ENCODE data around the gene UGDH. TPM values are rescaled to one million over a fixed set of nuclear protein-coding genes. Genes with fewer than 3 reads are reported as not detected.
"Not testable (repeated sequence)": the region's sequence is repeated elsewhere in the genome, so short reads cannot be mapped to it uniquely, and the experiment has no call there.

Gene UGDH
- total RNA-seq, 2 donors from 2014 or later = 21.8 to 39.5 TPM

DNA sequence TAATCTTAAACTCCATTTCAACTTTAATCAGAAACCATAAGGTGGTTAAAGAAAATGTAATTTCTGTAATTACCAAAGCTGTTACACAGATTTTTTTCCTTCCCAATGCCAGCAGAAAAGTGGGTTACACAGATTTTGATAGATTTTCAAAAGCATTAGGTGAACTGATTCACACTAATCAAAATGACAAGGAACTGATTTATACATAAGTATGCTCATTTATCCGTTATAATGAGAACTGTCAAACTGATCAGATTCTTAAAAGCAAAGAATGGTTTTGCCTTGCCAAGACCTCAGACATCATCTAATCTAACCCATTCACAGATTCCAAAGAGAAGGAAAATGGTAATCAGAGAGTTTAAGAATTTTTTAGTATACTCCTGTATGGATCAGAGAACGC is 5.2 kb downstream of the UGDH start:
- Mint-ChIP-seq H3K4me3 (no peak overlapping the region), H3K4me1 (ENCODE audit: low read depth in 2 of 2) (peaks cover 10 to 13% of the 10 kb centered on the region in 2 donors)

DNA sequence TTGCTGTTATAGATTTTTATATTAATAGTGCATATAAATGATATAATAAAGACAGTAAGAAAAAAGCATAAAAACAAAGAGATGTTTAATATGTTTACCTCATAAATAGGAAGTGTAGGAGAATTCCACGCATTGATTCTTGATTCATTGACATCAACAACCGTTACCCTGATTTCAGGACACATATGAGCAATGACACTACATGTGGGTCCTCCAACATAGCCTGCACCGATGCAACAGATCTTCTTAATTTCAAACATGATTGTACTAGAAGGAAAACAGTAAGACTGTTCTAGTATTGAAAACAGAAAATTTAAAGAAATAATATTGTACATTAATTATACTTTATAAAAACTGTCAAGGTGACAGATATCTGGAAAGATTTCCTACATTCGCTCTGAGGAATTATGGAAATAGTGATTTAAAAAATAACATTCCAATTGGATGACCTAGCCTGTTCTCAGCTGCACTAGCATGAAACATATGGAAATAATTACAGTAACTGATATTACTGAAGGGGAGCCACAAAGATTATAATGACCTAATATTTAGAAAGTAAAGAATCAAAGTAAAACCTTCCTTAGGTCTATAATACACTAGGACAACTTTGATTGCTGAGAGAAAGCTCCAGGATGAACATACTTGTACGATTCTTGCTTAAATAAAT is 5.9 kb downstream of the UGDH start:
- DNase-seq (ENCODE audit: low spot score) (no peak), ATAC-seq (no peak)
- Mint-ChIP-seq H3K4me3 (no peak overlapping the region), H3K9me3 (no peaks in the 10 kb centered on the region), H3K27ac (no peak overlapping the region), H3K4me1 (ENCODE audit: low read depth in 2 of 2) (peaks cover 7% of the 10 kb centered on the region in 2 donors), H3K36me3 (no peaks in the 10 kb centered on the region), H3K27me3 (no peaks in the 10 kb centered on the region)

More for the DNA sequence above, 5.2 kb downstream of the UGDH start:
- no peaks in the 10 kb centered on the region for H3K9me3 Mint-ChIP-seq
- H3K36me3 Mint-ChIP-seq = no peaks in the 10 kb centered on the region
- no peak overlapping the region for H3K27ac Mint-ChIP-seq
- DNase-seq (ENCODE audit: low spot score) (no peak), ATAC-seq (no peak)
- no peaks in the 10 kb centered on the region for H3K27me3 Mint-ChIP-seq

DNA sequence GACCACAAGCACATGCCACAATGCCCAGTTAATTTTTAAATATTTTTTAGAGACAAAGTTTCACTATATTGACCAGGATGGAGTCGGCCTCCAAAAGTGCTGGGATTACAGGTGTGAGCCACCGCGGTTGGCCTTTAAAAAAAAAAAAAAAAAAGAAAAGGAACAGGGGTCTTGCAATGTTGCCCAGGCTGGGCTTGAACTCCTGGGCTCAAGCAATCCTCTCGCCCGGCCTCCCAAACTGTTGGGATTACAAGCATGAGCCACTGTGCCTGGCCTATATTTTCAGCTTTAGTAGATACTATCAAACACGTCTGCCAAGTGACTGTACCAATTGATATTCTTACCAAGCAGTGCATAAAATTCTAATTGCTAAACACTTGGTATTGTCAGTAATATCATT is 8.8 kb downstream of the UGDH start:
- no peaks in the 10 kb centered on the region for H3K36me3 Mint-ChIP-seq
- H3K4me3 Mint-ChIP-seq = no peak overlapping the region
- no peaks in the 10 kb centered on the region for H3K9me3 Mint-ChIP-seq
- DNase-seq (ENCODE audit: low spot score) (no peak), ATAC-seq (no peak)
- H3K27me3 Mint-ChIP-seq = no peaks in the 10 kb centered on the region
- H3K27ac Mint-ChIP-seq = no peak overlapping the region
- no peaks in the 10 kb centered on the region for H3K4me1 Mint-ChIP-seq (ENCODE audit: low read depth in 2 of 2)

DNA sequence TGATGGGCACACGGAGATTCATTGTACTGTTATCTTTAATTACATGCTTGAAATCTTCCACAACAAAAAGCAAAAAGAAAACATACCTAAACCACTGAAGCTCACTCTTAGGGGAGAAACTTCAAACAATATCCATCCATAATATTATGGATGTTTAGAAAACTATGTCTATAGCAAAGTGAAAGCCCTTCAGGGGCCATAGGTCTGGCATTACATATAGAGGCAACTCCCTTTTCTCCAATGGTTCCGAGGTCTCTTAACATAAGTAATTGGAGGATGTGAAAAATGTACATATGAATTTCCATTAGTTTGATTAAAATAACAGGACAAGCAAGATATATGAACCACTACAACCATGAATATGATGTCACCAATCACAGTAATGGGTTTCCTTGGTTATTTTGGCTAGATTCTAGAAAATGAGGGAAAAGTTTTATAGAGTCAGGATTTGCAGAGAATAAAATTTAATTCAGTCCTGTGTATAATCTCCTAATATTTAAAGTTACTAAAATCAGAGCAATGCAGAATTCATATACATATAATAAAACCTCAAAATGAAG is 10.8 kb downstream of the UGDH start:
- no peak overlapping the region for H3K4me3 Mint-ChIP-seq
- no peaks in the 10 kb centered on the region for H3K4me1 Mint-ChIP-seq (ENCODE audit: low read depth in 2 of 2)
- DNase-seq (ENCODE audit: low spot score) = no peak
- no peaks in the 10 kb centered on the region for H3K9me3 Mint-ChIP-seq
- ATAC-seq = no peak
- peaks cover 5% of the 10 kb centered on the region for H3K36me3 Mint-ChIP-seq
- no peaks in the 10 kb centered on the region for H3K27me3 Mint-ChIP-seq
- no peak overlapping the region for H3K27ac Mint-ChIP-seq

- not testable (repeated sequence) for H3K36me3 Mint-ChIP-seq; H3K4me1 Mint-ChIP-seq (ENCODE audit: low read depth in 2 of 2); H3K27me3 Mint-ChIP-seq; H3K27ac Mint-ChIP-seq; H3K9me3 Mint-ChIP-seq; DNase-seq (ENCODE audit: low spot score); ATAC-seq; H3K4me3 Mint-ChIP-seq
Observed at GRCh38 chr4:39515669-39516401, 11.4 kb downstream of the UGDH start.

DNA sequence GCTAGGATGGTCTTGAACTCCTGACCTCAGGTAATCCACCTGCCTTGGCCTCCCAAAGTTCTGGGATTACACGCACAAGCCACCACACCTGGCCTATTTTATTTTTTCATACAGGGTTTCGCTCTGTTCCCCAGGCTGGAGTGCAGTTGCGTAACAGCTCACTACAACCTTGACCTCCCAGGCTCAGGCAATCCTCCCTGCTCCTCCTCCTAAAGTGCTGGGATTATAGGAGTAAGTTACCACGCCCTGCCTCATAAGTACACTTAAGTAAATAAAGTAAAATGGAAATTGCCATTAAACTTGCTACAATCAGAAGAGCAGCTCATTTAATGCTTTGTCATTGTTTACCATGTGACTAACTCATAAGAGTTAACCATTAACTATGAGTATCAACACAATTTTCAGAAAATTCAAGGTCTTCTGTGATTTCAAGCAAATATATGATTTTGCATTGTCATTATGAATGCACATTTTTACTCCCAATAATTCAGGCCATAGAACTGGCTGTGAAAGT is 12.3 kb downstream of the UGDH start:
- Mint-ChIP-seq H3K4me1 (ENCODE audit: low read depth in 2 of 2) (no peaks in the 10 kb centered on the region), H3K4me3 (no peak overlapping the region), H3K27me3 (no peaks in the 10 kb centered on the region), H3K36me3 (peaks cover 5% of the 10 kb centered on the region), H3K9me3 (no peaks in the 10 kb centered on the region), H3K27ac (no peak overlapping the region)
- DNase-seq (ENCODE audit: low spot score) = no peak
- no peak for ATAC-seq

- H3K4me3 Mint-ChIP-seq; H3K27me3 Mint-ChIP-seq; H3K9me3 Mint-ChIP-seq; H3K27ac Mint-ChIP-seq; DNase-seq (ENCODE audit: low spot score); ATAC-seq; H3K4me1 Mint-ChIP-seq (ENCODE audit: low read depth in 2 of 2); H3K36me3 Mint-ChIP-seq: not testable (repeated sequence)
Observed at GRCh38 chr4:39514266-39514665, 13.0 kb downstream of the UGDH start.

- no peak overlapping the region for H3K4me3 Mint-ChIP-seq
- DNase-seq (ENCODE audit: low spot score) = no peak
- no peak overlapping the region for H3K27ac Mint-ChIP-seq
Observed at GRCh38 chr4:39510348-39510929, 16.8 kb downstream of the UGDH start.

DNA sequence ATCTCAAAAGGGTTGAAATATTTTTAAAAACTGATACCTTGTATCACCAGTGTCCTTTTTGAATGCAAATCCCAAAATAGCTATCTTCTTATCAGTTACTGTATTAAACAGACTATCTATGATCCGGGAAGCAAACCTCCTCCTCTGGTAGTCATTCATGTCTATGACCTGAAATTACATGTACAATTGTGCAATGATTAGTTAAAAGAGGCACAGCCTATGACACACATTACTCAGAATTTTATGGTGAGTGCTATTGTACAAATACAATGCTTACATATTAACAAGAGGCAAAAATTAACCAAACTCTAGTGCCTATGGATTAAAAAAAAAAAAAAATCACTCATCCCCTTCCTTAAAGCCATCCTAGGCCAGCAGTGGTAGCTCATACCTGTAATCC is 21.7 kb downstream of the UGDH start:
- H3K27ac Mint-ChIP-seq = no peak overlapping the region
- H3K4me3 Mint-ChIP-seq = no peak overlapping the region
- DNase-seq (ENCODE audit: low spot score) = no peak
- ATAC-seq = no peak
- no peaks in the 10 kb centered on the region for H3K9me3 Mint-ChIP-seq
- H3K36me3 Mint-ChIP-seq = peaks cover 8% of the 10 kb centered on the region
- no peaks in the 10 kb centered on the region for H3K4me1 Mint-ChIP-seq (ENCODE audit: low read depth in 2 of 2)
- no peaks in the 10 kb centered on the region for H3K27me3 Mint-ChIP-seq

More at GRCh38 chr4:39510348-39510929, 16.8 kb downstream of the UGDH start:
- ATAC-seq = no peak
- Mint-ChIP-seq H3K9me3 (no peaks in the 10 kb centered on the region), H3K36me3 (peaks cover 9% of the 10 kb centered on the region), H3K4me1 (ENCODE audit: low read depth in 2 of 2) (no peaks in the 10 kb centered on the region), H3K27me3 (no peaks in the 10 kb centered on the region)

DNA sequence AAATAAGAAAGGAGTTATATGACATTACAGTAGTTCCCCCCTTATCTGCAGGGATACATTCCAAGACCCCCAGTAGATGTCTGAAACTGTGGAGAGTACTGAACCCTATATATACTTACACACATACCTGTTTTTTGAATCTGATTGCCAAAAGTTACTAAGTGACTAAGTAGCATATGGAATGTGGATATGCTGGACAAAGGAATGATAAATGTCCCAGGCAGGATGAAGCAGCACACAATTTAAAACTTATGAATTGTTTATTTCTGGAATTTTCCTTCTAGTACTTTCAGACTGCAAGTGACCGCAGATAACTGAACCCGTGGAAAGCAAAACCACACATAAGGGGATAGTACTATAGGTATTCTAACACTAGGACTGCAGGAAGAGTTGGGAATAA is 22.7 kb downstream of the UGDH start:
- Mint-ChIP-seq H3K4me1 (ENCODE audit: low read depth in 2 of 2) (no peaks in the 10 kb centered on the region), H3K9me3 (no peaks in the 10 kb centered on the region), H3K36me3 (peaks cover 8% of the 10 kb centered on the region), H3K4me3 (no peak overlapping the region), H3K27ac (no peak overlapping the region), H3K27me3 (no peaks in the 10 kb centered on the region)
- ATAC-seq (no peak), DNase-seq (ENCODE audit: low spot score) (no peak)

DNA sequence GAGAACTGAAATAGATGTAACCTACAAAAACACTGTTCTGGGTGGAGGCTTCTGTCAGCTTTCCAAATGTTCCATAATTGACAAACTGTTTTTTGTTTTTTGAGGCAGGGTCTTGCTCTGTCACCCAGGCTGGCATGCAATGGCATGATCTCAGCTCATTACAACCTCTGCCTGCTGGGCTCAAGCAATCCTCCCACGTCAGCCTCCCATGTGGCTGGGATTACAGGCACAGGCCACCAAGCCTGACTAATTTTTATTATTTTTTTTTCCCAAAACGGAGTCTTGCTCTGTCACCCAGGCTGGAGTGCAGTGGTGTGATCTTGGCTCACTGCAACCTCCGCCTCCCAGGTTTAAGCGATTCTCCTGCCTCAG is 24.6 kb downstream of the UGDH start:
- not testable (repeated sequence) for ATAC-seq; H3K4me3 Mint-ChIP-seq; H3K27ac Mint-ChIP-seq; H3K27me3 Mint-ChIP-seq; H3K36me3 Mint-ChIP-seq; H3K4me1 Mint-ChIP-seq (ENCODE audit: low read depth in 2 of 2); DNase-seq (ENCODE audit: low spot score); H3K9me3 Mint-ChIP-seq

GRCh38 chr4:39502019-39502663 is 25.1 kb downstream of the UGDH start:
- DNase-seq (ENCODE audit: low spot score) = no peak
- H3K27me3 Mint-ChIP-seq = no peaks in the 10 kb centered on the region
- peaks cover 7% of the 10 kb centered on the region for H3K36me3 Mint-ChIP-seq
- ATAC-seq = no peak
- no peaks in the 10 kb centered on the region for H3K9me3 Mint-ChIP-seq
- H3K4me1 Mint-ChIP-seq (ENCODE audit: low read depth in 2 of 2) = no peaks in the 10 kb centered on the region
- H3K4me3 Mint-ChIP-seq = no peak overlapping the region
- no peak overlapping the region for H3K27ac Mint-ChIP-seq

- H3K4me1 Mint-ChIP-seq (ENCODE audit: low read depth in 2 of 2) = no peaks in the 10 kb centered on the region
- H3K27ac Mint-ChIP-seq = no peak overlapping the region
- no peaks in the 10 kb centered on the region for H3K27me3 Mint-ChIP-seq
- DNase-seq (ENCODE audit: low spot score) = no peak
- H3K4me3 Mint-ChIP-seq = no peak overlapping the region
- H3K9me3 Mint-ChIP-seq = no peaks in the 10 kb centered on the region
- ATAC-seq = no peak
- no peaks in the 10 kb centered on the region for H3K36me3 Mint-ChIP-seq
Observed at GRCh38 chr4:39498727-39499020, 28.6 kb downstream of the UGDH start.

All from natural killer cell treated with Interleukin-12 subunit alpha and Interleukin-12 subunit beta and Interleukin-15 and Interleukin-18, amount 100 ng/mL, for 72 hours (primary cell).